GM23338 (cell line): Measurements from ENCODE around the gene CCDC137.

Experiments
- CREB1 ChIP-seq: fragments of 250-450 bp; sonication (Bioruptor Pico); IDR thresholded peaks from 2 replicates; pipeline ENCODE4 v1.5.0; 2020; ENCODE audit warnings: low read depth, mild to moderate bottlenecking, moderate library complexity
- EZH2 ChIP-seq: fragments of 200-600 bp; sonication (generic); IDR thresholded peaks from one replicate; pipeline ENCODE4 v1.8.0; 2017; ENCODE audit warnings: antibody characterized with exemption, mild to moderate bottlenecking, low read depth; ENCODE audit not compliant: unreplicated experiment
- EZH2phosphoT487 ChIP-seq: fragments of 200-600 bp; sonication (generic); IDR thresholded peaks from one replicate; pipeline ENCODE4 v1.8.1; 2018; ENCODE audit warnings: antibody characterized with exemption; ENCODE audit not compliant: unreplicated experiment
- NANOG ChIP-seq: IDR thresholded peaks from 2 replicates; pipeline ENCODE4 v1.6.1; 2016; ENCODE audit warnings: antibody characterized with exemption, borderline replicate concordance
- POLR2AphosphoS5 ChIP-seq: IDR thresholded peaks from 2 replicates; pipeline ENCODE4 v1.6.1; 2016; ENCODE audit warnings: antibody characterized with exemption, low read depth
- TF ChIP-seq, protein P1 (sequence below), 2 experiments: fragments of 200-600 bp in 1 of 2; sonication (generic) in 1 of 2; conservative IDR thresholded peaks; 2 replicates each; pipeline versions ENCODE4 v1.5.1 to v1.6.1; 2016 to 2017; ENCODE audit warnings: antibody characterized with exemption in 2 of 2, low read depth in 2 of 2, mild to moderate bottlenecking in 2 of 2, moderate library complexity in 1 of 2
- TF ChIP-seq, protein P2 (sequence below): IDR thresholded peaks from one replicate; pipeline ENCODE4 v1.6.1; 2018; ENCODE audit warnings: antibody characterized with exemption; ENCODE audit not compliant: unreplicated experiment
- TF ChIP-seq, protein P3 (sequence below): fragments of 250-450 bp; sonication (Bioruptor Pico); IDR thresholded peaks from 2 replicates; pipeline ENCODE4 v1.5.0; 2020; ENCODE audit warnings: mild to moderate bottlenecking, moderate library complexity

GRCh38 chr17:81646869-81647600 is 19.5 kb upstream of the CCDC137 start:
- TF ChIP-seq, protein P1, sequence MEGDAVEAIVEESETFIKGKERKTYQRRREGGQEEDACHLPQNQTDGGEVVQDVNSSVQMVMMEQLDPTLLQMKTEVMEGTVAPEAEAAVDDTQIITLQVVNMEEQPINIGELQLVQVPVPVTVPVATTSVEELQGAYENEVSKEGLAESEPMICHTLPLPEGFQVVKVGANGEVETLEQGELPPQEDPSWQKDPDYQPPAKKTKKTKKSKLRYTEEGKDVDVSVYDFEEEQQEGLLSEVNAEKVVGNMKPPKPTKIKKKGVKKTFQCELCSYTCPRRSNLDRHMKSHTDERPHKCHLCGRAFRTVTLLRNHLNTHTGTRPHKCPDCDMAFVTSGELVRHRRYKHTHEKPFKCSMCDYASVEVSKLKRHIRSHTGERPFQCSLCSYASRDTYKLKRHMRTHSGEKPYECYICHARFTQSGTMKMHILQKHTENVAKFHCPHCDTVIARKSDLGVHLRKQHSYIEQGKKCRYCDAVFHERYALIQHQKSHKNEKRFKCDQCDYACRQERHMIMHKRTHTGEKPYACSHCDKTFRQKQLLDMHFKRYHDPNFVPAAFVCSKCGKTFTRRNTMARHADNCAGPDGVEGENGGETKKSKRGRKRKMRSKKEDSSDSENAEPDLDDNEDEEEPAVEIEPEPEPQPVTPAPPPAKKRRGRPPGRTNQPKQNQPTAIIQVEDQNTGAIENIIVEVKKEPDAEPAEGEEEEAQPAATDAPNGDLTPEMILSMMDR (conservative IDR thresholded peaks at IDR 0.05; ENCODE audit: low read depth in 2 of 2), result no peak
- TF ChIP-seq, protein P2, sequence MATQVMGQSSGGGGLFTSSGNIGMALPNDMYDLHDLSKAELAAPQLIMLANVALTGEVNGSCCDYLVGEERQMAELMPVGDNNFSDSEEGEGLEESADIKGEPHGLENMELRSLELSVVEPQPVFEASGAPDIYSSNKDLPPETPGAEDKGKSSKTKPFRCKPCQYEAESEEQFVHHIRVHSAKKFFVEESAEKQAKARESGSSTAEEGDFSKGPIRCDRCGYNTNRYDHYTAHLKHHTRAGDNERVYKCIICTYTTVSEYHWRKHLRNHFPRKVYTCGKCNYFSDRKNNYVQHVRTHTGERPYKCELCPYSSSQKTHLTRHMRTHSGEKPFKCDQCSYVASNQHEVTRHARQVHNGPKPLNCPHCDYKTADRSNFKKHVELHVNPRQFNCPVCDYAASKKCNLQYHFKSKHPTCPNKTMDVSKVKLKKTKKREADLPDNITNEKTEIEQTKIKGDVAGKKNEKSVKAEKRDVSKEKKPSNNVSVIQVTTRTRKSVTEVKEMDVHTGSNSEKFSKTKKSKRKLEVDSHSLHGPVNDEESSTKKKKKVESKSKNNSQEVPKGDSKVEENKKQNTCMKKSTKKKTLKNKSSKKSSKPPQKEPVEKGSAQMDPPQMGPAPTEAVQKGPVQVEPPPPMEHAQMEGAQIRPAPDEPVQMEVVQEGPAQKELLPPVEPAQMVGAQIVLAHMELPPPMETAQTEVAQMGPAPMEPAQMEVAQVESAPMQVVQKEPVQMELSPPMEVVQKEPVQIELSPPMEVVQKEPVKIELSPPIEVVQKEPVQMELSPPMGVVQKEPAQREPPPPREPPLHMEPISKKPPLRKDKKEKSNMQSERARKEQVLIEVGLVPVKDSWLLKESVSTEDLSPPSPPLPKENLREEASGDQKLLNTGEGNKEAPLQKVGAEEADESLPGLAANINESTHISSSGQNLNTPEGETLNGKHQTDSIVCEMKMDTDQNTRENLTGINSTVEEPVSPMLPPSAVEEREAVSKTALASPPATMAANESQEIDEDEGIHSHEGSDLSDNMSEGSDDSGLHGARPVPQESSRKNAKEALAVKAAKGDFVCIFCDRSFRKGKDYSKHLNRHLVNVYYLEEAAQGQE, result no peak
- TF ChIP-seq CREB1 (CRISPR knock-in tag) (no peak), EZH2phosphoT487 (no peak), EZH2 (no peak), POLR2AphosphoS5 (no peak), NANOG (no peak)
- TF ChIP-seq, protein P3, sequence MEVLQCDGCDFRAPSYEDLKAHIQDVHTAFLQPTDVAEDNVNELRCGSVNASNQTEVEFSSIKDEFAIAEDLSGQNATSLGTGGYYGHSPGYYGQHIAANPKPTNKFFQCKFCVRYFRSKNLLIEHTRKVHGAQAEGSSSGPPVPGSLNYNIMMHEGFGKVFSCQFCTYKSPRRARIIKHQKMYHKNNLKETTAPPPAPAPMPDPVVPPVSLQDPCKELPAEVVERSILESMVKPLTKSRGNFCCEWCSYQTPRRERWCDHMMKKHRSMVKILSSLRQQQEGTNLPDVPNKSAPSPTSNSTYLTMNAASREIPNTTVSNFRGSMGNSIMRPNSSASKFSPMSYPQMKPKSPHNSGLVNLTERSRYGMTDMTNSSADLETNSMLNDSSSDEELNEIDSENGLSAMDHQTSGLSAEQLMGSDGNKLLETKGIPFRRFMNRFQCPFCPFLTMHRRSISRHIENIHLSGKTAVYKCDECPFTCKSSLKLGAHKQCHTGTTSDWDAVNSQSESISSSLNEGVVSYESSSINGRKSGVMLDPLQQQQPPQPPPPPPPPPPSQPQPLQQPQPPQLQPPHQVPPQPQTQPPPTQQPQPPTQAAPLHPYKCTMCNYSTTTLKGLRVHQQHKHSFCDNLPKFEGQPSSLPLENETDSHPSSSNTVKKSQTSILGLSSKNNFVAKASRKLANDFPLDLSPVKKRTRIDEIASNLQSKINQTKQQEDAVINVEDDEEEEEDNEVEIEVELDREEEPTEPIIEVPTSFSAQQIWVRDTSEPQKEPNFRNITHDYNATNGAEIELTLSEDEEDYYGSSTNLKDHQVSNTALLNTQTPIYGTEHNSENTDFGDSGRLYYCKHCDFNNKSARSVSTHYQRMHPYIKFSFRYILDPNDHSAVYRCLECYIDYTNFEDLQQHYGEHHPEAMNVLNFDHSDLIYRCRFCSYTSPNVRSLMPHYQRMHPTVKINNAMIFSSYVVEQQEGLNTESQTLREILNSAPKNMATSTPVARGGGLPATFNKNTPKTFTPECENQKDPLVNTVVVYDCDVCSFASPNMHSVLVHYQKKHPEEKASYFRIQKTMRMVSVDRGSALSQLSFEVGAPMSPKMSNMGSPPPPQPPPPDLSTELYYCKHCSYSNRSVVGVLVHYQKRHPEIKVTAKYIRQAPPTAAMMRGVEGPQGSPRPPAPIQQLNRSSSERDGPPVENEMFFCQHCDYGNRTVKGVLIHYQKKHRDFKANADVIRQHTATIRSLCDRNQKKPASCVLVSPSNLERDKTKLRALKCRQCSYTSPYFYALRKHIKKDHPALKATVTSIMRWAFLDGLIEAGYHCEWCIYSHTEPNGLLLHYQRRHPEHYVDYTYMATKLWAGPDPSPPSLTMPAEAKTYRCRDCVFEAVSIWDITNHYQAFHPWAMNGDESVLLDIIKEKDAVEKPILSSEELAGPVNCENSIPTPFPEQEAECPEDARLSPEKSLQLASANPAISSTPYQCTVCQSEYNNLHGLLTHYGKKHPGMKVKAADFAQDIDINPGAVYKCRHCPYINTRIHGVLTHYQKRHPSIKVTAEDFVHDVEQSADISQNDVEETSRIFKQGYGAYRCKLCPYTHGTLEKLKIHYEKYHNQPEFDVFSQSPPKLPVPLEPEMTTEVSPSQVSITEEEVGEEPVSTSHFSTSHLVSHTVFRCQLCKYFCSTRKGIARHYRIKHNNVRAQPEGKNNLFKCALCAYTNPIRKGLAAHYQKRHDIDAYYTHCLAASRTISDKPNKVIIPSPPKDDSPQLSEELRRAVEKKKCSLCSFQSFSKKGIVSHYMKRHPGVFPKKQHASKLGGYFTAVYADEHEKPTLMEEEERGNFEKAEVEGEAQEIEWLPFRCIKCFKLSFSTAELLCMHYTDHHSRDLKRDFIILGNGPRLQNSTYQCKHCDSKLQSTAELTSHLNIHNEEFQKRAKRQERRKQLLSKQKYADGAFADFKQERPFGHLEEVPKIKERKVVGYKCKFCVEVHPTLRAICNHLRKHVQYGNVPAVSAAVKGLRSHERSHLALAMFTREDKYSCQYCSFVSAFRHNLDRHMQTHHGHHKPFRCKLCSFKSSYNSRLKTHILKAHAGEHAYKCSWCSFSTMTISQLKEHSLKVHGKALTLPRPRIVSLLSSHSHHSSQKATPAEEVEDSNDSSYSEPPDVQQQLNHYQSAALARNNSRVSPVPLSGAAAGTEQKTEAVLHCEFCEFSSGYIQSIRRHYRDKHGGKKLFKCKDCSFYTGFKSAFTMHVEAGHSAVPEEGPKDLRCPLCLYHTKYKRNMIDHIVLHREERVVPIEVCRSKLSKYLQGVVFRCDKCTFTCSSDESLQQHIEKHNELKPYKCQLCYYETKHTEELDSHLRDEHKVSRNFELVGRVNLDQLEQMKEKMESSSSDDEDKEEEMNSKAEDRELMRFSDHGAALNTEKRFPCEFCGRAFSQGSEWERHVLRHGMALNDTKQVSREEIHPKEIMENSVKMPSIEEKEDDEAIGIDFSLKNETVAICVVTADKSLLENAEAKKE (CRISPR knock-in tag), result no peak
